ENCODE data around the gene SMC1B. TPM values are rescaled to one million over a fixed set of nuclear protein-coding genes. Genes with fewer than 3 reads are reported as not detected.

Gene SMC1B
- total RNA-seq, 4 donors from 2014 or later: 0.13 TPM; not detected in 3

GRCh38 chr22:45426387-45426786 is 13.0 kb upstream of the SMC1B start:
- intact Hi-C loops (cut with DNase I): no loop called here
- no peaks in the 10 kb centered on the region for H3K9me3 ChIP-seq
- H3K27me3 ChIP-seq: peaks cover 0 to 13% (median 0%) of the 10 kb centered on the region in 4 donors
- H3K36me3 ChIP-seq: no peaks in the 10 kb centered on the region
- no peak overlapping the region for H3K27ac ChIP-seq (replicated peaks in 1 of 4)
- no peak overlapping the region for H3K4me3 ChIP-seq
- no peaks in the 10 kb centered on the region for H3K4me1 ChIP-seq
- no peak for DNase-seq (ENCODE audit: extremely low spot score)
- 95% methylated on average over 9 of the region's 9 CpGs for WGBS
- TF ChIP-seq CTCF (IDR thresholded peaks at IDR 0.05): no peak
- TF ChIP-seq POLR2A (IDR thresholded peaks at IDR 0.05; ENCODE audit: low read depth): no peak
- TF ChIP-seq POLR2AphosphoS5 (IDR thresholded peaks at IDR 0.05): no peak
- no peak for TF ChIP-seq EP300 (IDR thresholded peaks at IDR 0.05)

- DNase-seq (ENCODE audit: extremely low spot score): no peak
- H3K4me1 ChIP-seq: no peaks in the 10 kb centered on the region
- no peaks in the 10 kb centered on the region for H3K9me3 ChIP-seq
- peaks cover 0 to 13% (median 0%) of the 10 kb centered on the region in 4 donors for H3K27me3 ChIP-seq
- TF ChIP-seq POLR2A (IDR thresholded peaks at IDR 0.05; ENCODE audit: low read depth) (no peak), EP300 (IDR thresholded peaks at IDR 0.05) (no peak), POLR2AphosphoS5 (IDR thresholded peaks at IDR 0.05) (no peak), CTCF (IDR thresholded peaks at IDR 0.05) (no peak)
- H3K4me3 ChIP-seq: no peak overlapping the region
- 82% methylated on average over 14 of the region's 23 CpGs for WGBS
- H3K36me3 ChIP-seq: no peaks in the 10 kb centered on the region
- intact Hi-C loops (cut with DNase I): no loop called here
- no peak overlapping the region for H3K27ac ChIP-seq (replicated peaks in 1 of 4)
These were observed 12.3 kb upstream of the SMC1B start for GRCh38 chr22:45425531-45426265.

GRCh38 chr22:45425101-45425500 is 11.7 kb upstream of the SMC1B start:
- intact Hi-C loops (cut with DNase I): no loop called here
- 65% methylated on average over 5 of the region's 5 CpGs for WGBS
- Histone ChIP-seq H3K36me3 (no peaks in the 10 kb centered on the region), H3K27ac (replicated peaks in 1 of 4) (no peak overlapping the region), H3K4me3 (no peak overlapping the region), H3K4me1 (no peaks in the 10 kb centered on the region), H3K27me3 (peaks cover 0 to 13% (median 0%) of the 10 kb centered on the region in 4 donors), H3K9me3 (no peaks in the 10 kb centered on the region)
- no peak for DNase-seq (ENCODE audit: extremely low spot score)
- TF ChIP-seq CTCF (IDR thresholded peaks at IDR 0.05): no peak
- TF ChIP-seq EP300 (IDR thresholded peaks at IDR 0.05): no peak
- TF ChIP-seq POLR2AphosphoS5 (IDR thresholded peaks at IDR 0.05): no peak
- no peak for TF ChIP-seq POLR2A (IDR thresholded peaks at IDR 0.05; ENCODE audit: low read depth)

GRCh38 chr22:45424241-45424731 is 10.9 kb upstream of the SMC1B start:
- H3K4me1 ChIP-seq: no peaks in the 10 kb centered on the region
- no peak for DNase-seq (ENCODE audit: extremely low spot score)
- WGBS: 95% methylated on average over 4 of the region's 14 CpGs
- intact Hi-C loops (cut with DNase I): no loop called here
- no peak overlapping the region for H3K27ac ChIP-seq (replicated peaks in 1 of 4)
- TF ChIP-seq POLR2AphosphoS5 (IDR thresholded peaks at IDR 0.05): no peak
- no peak for TF ChIP-seq POLR2A (IDR thresholded peaks at IDR 0.05; ENCODE audit: low read depth)
- no peak for TF ChIP-seq CTCF (IDR thresholded peaks at IDR 0.05)
- TF ChIP-seq EP300 (IDR thresholded peaks at IDR 0.05): no peak
- H3K9me3 ChIP-seq: no peaks in the 10 kb centered on the region
- peaks cover 0 to 13% (median 0%) of the 10 kb centered on the region in 4 donors for H3K27me3 ChIP-seq
- H3K36me3 ChIP-seq: no peaks in the 10 kb centered on the region
- no peak overlapping the region for H3K4me3 ChIP-seq

All from esophagus muscularis mucosa (tissue), 4 donors.